IgD-negative memory B cell (primary cell): ENCODE results near the gene EIF3I. TPM values are rescaled to one million over a fixed set of nuclear protein-coding genes. Genes with fewer than 3 reads are reported as not detected.

Source experiments
- polyA plus RNA-seq: library from polyadenylated mRNA; unstranded; fragments of 300-500 nt; fragmentation: Illumina TruSeq; gene quantifications from one replicate; pipeline ENCODE4 v1.2.3, GENCODE V29; 2021

EIF3I gene
- polyA plus RNA-seq, 1 donor from 2014 or later = 154 TPM

Other genes with a start within 250 kb of the EIF3I start
- gene KHDRBS1, start 208.5 kb upstream of the EIF3I start, polyA plus RNA-seq = 123 TPM
- gene TMEM39B, start 149.5 kb upstream of the EIF3I start, polyA plus RNA-seq = 5.9 TPM
- gene KPNA6, start 114.4 kb upstream of the EIF3I start, polyA plus RNA-seq = 15.9 TPM
- 29.1 TPM for gene TXLNA, start 42.7 kb upstream of the EIF3I start, polyA plus RNA-seq
- gene CCDC28B, start 21.8 kb upstream of the EIF3I start, polyA plus RNA-seq = 14.0 TPM
- gene IQCC, start 16.7 kb upstream of the EIF3I start, polyA plus RNA-seq = 1.7 TPM
- not detected for gene DCDC2B, start 13.3 kb upstream of the EIF3I start, polyA plus RNA-seq
- 7.2 TPM for gene TMEM234, start 54 bp upstream of the EIF3I start, polyA plus RNA-seq
- gene FAM167B, start 24.8 kb downstream of the EIF3I start, polyA plus RNA-seq = not detected
- gene LCK, start 28.9 kb downstream of the EIF3I start, polyA plus RNA-seq = 80.5 TPM
- 183 TPM for gene HDAC1, start 69.7 kb downstream of the EIF3I start, polyA plus RNA-seq
- 219 TPM for gene MARCKSL1, start 113.8 kb downstream of the EIF3I start, polyA plus RNA-seq
- gene FAM229A, start 140.1 kb downstream of the EIF3I start, polyA plus RNA-seq = 1.7 TPM
- not detected for gene TSSK3, start 140.1 kb downstream of the EIF3I start, polyA plus RNA-seq
- gene BSDC1, start 172.0 kb downstream of the EIF3I start, polyA plus RNA-seq = 41.0 TPM
- gene ZBTB8B, start 242.7 kb downstream of the EIF3I start, polyA plus RNA-seq = not detected